Retina (tissue), 1 donor: ENCODE measurements around the gene DDX31.

ENCODE experiments used
- DNase-seq: peaks from one replicate; pipeline ENCODE4 v3.0.0-alpha.2; 2016

The DDX31 gene

DNA sequence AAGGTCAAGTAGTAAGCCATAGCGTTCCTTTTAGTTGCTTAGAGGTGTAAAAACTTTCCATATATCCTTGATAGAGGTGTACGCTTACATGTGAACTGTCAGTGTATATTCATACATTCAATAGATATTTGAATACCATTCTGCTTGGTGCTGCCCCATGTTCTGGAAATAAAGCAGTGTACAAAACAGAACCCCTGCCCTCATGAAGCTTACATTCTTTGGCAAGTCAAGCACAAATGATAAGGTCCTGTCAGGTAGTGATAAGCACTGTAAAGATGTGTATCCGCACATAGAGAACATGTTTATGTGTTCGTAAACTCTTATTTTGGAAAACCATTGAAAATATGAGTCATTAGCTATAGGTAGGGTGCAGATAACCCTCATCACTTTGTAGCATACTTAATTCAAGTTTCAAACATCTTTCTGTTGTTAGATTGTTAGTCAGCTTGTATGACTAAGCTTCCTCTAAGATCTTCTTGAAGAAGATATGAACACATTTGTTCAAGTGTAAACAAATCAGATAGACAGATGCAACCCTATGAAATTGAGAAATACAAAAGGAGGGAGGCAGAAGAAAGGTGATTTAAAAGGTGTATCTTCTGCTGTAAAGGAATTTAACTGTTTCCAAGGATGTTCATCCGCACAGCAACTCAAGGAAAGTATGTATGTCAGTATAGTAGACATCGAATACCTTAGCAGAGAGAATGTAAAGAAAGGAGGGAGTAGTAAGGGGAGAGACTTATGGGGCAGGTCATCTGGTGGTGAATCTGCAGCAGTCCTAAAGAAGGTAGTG is 2.0 kb upstream of the DDX31 start:
- DNase-seq, result no peak

DNA sequence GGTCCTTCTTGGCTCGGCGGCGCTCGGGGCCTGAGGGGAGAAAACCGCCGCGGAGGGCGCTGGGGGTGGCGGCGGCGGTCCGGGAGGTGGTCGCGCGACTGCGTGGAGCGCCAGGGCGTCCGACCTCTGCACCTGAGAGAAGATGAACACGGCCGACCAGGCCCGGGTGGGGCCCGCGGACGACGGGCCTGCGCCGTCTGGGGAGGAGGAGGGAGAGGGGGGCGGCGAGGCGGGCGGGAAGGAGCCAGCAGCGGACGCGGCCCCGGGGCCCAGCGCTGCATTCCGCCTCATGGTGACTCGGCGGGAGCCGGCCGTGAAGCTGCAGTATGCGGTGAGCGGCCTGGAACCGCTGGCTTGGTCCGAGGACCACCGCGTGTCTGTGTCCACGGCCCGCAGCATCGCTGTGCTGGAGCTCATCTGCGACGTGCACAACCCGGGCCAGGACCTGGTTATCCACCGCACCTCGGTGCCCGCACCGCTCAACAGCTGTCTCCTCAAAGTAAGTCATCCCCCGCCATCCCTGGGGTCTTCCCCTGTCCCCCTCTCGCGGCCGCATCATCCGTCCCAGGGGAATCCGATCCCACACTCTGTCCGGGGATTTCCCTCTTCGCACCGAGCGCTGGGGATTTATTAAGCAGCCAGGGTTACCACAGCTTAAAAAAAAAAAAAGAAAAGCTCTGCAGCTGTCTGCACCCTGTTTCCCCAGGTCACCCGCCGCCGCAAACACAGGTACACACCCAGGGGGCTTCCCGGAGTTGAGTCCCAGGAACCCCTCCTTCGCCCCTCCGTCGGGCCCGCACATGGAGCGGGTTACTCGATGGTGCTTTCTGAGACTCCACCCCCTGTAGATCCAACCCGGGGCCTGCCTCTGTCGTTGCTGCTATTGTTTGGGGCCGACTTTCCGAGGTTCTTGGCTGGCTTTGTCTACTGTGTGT is 941 bp upstream of the DDX31 start, which contains the start of gene GTF3C4:
Gene GTF3C4 (plus strand): TSS at position 8 of the 935 bp plus-strand sequence. CDS start 135 bp downstream, at position 143.
- peak; percentile 77 for DNase-seq

DNA sequence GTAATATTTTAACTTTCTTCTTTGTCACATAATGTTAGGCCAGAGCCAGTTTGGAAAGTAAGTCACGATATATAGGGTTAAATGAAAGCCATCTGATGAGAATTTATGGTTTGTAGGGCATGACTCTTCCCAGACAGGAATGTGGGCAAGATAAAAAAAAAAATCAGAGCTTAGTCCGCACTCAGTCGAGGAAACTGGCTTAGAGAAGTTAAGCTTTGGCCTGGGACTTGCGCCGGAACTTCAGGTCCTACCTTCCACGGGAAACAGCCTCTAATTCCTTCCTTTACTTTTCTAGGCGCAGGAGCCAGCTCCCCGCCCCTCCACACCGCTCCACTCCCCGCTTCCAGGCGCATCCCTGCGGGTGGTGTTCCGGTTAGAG is 475 bp downstream of the DDX31 start:
- no peak for DNase-seq

DNA sequence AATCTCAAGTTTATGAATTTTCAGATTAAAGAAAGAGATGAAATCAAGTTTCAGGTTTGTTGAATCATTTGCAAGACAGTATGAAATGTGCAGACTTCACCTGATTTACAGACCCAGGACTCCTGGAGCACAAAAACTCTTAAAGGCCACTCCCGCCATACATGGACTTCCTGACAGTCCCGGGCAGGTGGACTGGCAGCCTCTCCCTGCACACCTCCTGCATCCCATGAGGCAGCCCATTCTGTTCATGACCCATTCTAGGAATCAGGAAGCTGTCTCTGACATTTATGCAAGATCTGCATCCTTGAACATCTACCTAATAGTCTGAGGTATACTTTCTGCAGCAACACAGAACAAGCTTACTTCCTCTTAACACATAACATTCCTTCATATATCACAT is 5.9 kb downstream of the DDX31 start:
- no peak for DNase-seq

DNA sequence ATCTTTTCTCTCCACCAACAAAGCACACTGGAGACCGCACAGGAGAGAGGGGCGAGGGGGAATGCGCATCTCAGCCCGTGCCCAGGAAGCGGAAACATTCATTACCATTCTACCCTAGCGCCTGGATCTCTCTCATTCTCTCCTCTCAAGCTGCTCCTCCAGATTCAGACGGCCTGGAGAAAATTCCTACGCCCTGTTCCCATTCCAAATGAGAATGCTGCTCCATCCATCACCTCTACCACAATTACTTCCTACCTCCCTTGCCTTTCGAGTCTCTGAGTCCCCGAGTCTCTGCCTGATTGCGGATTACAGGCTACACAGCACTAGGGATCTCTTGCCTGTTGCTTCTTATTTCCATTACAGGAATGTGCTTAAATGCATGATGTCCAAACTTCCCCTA is 6.7 kb downstream of the DDX31 start:
- DNase-seq, result peak; percentile 21

DNA sequence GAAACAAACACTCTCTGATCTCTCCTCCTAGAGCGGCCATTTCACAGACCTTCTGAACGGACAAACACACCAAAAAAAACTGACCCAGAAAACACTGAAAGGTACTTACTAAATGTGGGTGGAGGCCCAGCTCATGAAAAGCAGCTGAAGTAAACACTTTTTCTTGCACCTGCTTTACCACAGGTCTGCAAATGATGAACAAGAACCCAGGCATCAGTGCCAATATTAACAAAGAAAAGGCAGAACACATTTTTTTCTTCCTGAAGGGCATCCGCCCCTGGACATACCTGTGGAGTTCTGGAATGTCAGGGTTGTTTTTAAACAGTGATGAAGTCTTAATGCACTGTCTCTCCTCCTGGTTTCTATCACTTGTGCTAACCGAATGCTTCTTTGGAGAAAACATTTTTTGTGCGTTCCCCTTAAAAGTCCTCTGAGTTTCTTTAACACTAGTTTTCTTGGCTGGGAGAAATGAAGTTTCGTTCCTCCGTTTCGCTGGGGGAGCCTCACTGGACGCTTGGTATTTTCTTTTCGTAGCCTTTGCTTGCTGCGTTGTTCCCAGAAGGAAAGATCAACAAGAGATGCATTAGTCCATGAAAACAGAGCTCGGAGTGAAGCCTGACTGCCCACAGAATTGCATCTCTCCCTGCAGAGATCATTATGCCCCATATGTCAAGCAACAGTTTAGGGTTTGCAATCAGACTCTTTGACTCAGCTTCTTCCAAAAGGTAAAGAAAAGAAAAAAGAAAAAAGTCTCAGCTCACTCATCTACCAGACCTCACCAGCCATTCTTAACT is 7.4 kb downstream of the DDX31 start:
- DNase-seq, result no peak

DNA sequence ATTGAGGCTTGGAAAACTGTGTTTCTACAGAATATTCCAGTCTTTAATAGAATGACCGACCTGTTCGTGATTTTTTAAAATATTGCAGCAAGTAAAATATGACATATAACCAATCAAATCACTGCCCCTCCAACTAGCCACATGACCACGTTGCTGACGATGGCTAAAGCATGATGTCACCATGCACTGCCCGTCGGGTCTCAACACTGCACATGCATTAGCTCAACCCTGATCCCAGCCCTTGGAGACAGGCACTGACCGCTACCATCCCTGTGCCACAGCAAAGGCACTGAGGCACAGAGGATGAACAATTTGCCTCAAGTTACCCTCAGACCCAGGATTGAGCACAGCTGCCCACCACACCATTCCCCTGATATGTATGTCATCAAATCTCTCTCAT is 13.5 kb downstream of the DDX31 start:
- no peak for DNase-seq

DNA sequence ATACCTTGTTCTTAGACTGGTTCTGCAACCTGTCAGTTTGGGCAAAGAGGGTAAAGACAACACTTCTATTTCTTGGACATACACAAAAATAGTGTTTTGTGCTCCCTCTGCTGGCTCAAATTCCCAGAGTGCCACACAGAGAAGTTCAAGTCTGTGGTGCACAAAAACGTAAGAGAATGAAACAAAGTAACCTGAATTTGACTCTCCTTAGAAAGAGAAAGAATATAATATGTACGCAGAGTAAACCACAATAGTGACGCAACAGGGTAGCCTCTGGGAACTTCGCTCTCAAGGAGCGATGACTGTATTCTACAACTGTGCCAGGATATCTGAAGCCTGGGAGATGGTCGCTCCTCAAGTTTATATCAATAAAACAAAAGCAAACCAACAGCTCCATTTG is 18.5 kb downstream of the DDX31 start:
- DNase-seq, result no peak

DNA sequence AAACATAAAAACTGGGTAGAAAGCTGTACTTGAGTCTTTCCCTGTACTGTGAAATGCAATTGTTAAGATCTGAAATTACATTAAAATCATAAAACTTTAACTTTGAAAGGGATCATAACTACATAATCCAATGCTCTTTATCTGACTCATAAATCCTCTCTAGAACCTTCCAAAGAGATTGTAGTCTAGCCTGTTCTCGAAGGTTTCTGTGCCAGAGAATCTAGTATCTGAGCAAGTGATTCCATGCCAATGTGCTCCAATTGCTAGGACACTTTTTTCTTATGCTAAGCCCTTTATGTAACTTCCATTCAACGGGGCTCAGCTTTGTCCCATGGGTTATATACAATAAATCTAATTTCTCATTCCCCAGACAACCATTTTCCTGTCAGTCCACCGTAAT is 21.1 kb downstream of the DDX31 start:
- DNase-seq, result no peak

DNA sequence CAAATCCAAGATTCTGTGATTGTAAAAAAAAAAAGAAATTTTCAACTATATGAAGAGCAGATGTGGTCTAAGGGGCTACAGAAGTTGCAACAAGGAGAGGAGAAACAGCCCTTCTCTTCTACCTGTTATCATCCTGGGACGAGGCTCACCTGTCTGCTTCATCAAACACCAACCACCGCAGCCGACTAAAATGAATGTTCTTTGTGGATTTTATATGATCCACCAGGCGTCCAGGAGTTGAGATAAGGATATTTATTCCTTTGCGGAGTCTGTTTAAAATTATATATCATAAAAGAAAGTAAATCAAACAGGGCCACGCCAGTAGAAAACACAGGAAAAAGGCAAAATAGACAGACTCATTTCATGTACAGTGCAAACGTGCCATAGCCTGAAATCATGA is 21.5 kb downstream of the DDX31 start:
- DNase-seq, result no peak

DNA sequence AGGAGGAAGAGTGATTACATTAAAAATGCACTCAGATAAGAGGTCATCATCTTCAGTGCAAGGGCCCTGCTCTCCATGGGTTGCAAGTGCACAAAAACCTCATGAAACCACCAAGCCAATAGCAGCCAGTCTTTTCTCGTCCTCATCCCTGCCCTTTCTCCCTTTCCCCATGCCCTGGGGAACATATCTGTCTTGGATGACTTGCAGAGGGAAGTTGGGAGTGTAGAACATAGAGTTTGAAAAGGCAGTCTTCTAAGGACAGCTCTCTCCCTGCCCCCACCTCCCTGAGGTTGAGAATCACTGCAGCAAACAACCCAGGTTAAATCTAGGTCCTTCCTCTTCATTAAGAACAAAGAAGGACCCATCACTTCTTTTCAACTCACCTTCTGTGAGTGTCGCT is 22.0 kb downstream of the DDX31 start:
- no peak for DNase-seq

DNA sequence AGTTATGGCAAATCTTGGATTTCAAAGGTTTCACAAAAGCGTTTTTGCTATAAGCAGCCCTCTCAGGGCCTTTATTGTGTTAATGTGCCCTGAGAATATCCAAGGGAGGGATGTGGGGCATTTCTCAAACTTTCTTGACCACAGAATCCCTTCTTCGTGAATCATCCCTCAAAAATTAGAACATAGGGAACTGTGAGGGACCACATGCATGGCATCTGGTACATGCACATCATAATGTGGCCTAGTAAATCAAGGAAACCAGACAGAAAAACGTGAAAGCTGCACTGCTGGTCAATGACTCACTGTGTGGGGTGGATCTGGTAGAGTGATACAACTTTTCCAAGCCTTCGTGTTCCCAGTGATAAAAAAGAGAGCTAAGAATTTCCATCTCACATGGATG is 22.4 kb downstream of the DDX31 start:
- DNase-seq, result no peak

DNA sequence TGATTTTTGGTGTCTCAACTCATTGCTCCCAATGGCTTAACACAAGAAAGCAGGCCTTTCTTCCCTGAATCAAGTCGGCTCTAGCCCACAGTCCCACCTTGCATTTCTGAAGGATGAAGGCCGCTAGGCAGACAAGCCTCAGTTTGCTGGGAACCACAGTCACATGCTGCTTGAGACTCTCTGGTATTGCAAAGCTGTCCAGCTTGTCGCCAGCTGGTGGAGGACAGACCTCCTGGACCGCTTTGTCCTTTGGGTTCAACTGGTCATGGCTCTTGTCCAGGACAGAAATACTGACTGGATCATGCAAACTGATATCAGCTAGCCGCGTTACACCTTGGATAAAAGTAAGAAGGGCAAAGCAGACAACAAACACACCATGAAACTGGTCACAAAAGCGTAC is 23.1 kb downstream of the DDX31 start:
- DNase-seq, result no peak

DNA sequence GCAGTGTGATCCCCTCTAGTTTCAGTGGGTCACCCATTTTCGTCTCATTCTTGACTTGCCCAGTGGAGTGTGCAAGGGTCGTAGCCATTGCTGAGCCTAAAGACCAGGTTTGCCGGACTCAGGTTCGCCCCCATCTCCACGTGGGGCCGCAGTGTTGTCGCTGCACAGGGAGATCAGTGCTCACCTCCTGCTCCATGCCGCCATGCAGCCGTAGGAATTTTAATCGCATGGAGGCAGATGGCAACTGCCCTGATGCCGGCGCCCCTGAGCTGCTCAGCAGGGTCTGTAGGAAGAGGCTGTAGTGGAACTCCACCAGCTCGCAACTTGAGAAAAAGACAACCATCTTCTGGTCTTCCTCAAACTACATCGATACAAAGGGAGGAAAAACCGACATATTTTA is 24.1 kb downstream of the DDX31 start:
- no peak for DNase-seq

DNA sequence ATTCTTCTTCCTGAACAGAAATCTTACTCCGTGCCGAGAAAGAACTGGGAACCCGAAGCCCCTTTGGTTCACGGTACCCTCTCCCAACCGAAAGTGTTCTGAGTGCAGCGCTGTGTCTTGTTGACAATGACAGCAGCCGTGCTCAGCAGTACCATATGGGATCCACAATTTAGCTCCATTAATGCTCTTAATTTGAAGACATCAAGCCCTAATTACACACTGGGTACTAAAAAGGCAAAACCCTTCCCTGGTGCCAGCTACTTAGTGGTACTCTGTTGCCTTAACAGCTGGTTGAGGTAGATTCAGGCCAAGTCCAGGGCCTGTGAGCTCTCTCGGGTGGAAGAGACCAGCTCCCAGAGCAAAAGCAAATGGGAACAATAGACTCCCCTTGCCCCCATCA is 24.5 kb downstream of the DDX31 start:
- no peak for DNase-seq

DNA sequence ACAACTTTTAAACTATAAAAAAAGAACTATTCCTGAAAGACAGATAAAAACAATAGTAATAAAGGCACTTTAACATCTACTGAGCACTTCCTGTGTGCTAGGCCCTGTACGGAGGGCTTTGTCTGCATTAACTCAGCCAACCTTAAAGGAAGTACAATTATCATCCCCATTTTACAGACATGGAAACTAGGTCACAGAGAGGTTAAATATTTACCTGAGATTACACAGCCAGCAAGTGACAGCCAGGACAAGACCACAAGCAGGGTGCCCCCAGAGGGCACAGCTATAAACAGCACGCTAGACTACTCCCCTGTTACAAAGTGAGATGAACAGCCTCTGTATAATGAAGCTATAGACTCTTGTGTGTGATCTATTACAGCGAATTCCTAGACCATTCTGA is 25.5 kb downstream of the DDX31 start:
- no peak for DNase-seq

DNA sequence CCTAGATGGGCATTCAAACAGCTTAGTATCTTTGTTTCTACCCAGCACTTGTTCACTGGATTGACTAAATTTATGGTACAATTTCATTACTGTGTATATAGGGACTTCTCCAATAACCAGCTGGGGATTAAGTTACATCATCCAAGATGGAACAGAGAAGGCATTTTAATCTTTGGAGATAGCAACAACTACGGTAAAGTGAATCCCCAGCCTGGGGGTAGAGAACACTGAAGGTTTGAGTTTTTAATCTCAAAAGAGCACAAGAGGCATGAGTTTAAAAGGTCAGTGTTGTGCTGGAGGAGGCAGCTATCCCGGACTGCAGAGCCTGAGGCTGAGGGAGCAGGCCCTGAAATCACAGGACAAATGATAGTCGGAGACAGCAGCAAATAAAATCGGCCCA is 28.6 kb downstream of the DDX31 start:
- no peak for DNase-seq

DNA sequence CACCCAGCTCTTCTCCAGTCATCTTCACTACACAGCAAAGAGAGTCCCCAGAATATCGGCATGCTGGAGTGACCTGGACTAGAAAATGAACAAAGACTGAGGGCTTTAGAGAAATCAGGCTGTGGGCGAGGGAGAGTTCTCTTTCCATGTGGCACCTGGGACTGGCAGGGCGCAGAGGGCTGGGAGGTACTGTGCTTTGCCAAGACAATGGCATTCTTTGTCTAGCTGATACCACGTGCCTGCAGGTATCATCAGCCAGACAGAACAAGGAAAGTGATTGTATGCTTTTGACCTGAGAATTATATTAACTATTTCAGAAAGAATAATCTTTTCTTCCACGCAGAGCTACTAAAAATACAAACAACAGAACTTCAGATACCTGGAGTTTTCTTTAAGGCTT is 30.5 kb downstream of the DDX31 start:
- no peak for DNase-seq

DNA sequence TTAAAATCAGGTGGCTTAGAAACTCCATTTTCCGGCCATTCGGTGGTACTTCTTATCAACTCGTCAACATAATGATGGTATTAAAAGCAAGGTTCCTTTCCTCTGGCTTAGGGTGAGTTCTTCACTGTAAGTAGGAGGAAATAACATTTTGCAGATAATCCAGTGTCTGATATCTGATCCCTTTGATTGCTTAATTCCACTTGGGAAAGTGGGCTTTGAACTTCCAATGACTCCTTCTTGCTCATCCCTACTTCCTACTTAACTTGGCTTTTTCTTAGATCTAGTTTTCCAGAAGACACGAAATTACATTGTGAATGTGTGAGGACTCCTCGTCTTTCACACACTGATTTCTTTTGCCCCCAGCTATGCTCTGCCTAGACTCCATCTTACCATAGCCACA is 31.5 kb downstream of the DDX31 start:
- DNase-seq, result no peak

DNA sequence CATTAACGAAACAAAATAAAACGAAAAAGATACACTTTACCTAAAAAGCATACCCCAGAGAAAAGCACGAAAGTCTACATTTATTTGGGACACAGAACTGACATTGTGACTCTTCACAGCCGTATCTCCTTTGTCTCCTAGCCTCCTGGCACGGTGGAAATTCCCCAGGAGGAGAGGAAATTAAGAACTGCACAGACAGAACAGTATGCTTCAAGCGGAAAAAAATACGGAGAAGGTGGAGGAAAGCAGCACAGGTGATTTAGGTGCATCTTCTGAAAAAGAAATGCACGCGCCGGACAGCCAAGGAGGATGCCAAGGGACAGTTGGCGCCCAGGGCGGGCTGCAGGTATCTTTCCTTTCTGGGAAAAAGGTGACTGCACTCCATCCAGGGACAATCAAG is 32.0 kb downstream of the DDX31 start:
- DNase-seq, result no peak

DNA sequence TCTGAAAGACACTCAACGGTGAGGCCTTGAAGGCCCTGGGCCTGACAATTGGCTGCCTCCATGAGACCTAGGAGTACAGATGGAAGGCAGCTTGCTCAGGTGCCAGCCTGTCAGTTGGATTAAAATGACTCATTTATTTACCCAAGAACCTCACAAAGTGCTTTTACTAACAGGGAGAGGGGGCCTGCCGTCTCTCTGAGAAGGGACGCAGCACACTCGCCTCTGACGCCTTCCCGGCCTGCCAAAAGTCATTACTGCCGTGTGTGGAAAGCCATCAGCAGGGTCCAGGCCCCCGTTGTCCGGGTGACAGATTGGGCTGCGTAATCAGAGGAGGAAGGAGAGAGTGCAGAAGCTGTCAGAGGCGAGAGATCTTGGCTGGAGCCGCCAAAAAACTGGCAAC is 32.4 kb downstream of the DDX31 start:
- DNase-seq, result no peak

DNA sequence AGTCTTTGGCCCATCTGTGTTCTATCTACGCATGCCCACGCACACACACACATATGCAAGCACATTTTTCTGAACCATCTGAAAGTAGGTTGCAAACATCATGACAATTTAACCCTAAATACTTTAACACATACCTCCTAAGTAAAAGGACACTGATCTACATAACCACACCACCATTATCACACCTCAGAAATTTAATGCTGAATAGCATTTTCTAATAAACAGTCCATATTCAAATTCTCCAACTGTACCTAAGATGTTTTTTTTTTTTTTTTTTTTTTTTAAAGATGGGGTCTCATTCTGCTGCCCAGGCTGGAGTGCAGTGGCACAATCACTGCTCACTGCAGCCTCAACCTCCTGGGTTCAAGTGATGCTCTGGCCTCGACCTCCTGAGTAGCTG is 35.5 kb downstream of the DDX31 start:
- no peak for DNase-seq

DNA sequence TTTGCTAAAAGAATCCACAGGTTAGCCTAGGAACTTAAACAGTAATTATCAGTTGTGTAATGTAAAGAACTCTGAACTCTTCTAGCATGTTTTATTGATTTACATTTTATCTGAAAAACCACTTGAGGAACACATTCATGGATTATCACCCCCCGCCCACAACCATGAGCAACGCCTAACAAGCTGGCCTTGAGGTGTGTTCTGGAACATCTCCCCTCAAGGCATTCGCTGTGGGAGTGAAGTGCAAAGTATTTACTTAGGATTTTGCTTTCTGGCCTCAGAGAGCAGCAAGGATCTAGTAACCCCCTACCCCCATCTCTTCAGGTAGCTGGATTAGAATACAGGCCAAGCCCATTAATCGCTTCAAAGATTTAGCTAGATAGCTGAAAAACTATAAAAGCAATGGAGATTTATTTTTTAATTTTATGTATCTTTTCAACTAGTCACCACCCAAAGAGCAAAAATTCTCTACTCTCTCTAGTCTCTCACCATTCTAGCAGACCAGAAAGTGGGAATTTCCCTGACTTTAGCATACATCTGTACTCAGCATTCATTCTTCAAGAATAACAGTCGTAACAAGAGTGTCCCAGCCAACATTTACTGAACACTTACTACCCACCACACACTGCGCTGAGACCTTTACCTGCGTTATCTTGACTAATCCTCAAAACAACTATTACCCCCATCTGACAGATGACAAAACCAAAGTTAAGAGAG is 37.2 kb downstream of the DDX31 start:
- no peak for DNase-seq
